Left forelimb (tissue), 1 donor: ENCODE measurements around the gene NUDT4.
A peak's percentile ranks its signal among the peaks of the same experiment; 100 is the strongest.
"Not testable (repeated sequence)": the region's sequence is repeated elsewhere in the genome, so short reads cannot be mapped to it uniquely, and the experiment has no call there.

Source experiments
- DNase-seq: peaks from one replicate; pipeline ENCODE4 v3.0.0-alpha.2; 2018; ENCODE audit warnings: low spot score

Gene NUDT4

DNA sequence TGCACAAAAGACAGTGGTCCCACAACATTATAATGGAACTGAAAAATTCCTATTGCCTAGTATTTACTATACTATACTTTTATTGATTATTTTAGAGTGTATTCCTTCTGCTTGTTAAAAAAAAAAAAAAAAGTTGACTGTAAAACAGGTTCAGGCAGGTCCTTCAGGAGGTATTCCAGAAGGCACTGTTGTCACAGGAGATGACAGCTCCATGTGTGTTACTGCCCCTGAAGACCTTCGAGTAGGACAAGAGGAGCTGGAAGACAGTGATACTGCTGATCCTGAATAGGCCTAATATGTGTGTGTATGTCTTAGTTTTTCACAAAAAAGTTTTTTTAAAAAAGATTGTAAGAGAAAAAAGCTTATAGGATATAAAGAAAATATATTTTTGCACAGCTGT, 51.7 kb downstream of the NUDT4 start:
- DNase-seq: no peak

- no peak for DNase-seq
Observed at GRCh38 chr12:93429852-93430251, 52.1 kb downstream of the NUDT4 start.

DNA sequence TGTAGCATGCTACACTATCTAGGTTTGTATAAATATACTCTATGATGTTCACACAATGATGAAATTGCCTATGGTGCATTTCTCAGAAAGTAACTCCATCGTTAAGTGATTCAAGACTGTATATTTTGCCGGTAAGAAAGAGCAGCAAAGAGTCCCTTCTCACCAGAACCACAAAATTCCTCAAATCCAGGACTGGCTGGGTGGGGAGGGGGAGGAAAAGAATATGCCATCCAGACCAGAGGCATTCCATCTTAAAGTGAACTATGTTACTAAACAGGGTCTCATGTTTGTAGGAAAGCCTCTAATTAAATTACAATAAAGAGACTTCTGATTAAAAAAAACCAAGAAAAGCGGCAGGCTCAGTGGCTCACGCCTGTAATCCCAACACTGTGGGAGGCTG, 52.6 kb downstream of the NUDT4 start:
- DNase-seq: no peak

DNA sequence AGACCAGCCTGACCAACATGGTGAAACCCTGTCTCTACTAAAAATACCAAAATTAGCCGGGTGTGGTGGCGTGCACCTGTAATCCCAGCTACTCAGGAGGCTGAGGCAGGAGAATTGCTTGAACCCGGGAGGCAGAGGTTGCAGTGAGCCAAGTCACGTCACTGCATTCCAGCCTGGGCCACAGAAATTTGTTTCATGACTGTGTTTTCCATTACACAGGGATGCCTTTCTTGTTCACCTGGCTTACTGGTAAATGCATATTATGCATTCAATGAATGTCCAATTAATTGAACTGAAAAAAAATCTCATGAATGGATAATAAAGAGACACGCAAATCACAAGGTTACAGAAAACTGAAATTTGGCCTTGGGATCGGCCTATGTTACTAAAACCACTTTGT, 54.3 kb downstream of the NUDT4 start:
- DNase-seq: not testable (repeated sequence)

DNA sequence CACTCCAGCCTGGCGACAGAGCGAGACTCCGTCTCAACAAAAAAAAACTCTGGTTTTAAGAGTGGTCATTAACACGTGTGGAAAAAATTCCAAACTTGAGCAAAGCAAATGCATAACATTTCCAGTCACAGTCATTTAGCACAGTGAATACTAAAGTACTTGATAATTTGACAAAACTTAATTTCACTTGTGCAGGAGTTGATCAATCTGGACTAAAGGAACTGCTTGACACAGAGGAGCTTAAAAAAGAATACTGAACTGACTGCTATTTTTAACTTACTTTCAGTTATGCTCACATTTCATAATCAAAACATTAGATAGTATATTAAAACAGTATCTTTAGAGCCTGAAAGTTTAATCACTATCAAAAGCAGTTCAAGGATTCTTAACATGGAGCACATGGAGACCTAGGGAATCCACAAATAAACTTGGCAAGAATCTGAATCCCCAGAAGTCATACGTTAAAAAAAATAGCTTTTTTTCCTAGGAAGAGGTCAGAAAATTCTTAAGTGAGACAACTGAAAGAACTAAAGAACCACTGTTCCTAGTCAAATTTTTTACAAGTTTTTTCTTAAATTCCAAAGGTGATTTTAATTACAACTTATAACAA, 56.6 kb downstream of the NUDT4 start:
- no peak for DNase-seq

- no peak for DNase-seq
Observed at GRCh38 chr12:93438266-93439050, 60.7 kb downstream of the NUDT4 start.

DNA sequence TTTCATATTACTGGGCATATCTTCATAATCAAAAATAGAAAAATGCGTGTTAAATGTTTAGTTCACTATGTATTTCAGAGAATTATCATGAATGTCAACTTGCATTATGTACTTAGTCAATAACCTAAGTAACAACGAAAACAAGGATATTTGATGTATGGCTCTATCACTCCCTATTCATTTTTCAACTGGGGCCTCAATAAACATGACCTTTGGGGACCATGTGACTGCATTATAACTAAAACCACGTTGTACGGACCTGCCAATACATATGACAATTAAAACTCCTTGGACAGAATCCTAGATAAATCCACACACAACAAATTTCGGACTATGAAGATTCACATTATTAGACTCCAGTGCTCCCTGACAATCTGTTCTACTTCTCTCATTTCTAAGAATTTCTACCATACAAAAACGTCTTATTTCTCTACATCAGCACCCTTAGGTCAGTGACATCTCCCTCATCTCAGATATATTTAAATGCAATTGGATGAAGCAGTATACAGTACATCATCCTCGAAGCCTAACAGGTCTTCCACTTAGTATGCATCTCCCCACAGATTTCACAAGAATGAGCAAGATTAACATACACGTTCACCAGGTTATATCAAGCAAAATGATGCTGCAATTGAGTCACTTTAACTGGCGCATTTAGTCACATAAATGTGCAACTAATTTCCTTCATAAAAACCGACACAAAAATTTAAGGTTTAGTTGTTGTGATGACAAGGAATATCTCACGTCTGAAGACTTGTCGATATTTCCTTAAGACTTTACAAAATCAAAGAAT, 62.5 kb downstream of the NUDT4 start:
- no peak for DNase-seq

DNA sequence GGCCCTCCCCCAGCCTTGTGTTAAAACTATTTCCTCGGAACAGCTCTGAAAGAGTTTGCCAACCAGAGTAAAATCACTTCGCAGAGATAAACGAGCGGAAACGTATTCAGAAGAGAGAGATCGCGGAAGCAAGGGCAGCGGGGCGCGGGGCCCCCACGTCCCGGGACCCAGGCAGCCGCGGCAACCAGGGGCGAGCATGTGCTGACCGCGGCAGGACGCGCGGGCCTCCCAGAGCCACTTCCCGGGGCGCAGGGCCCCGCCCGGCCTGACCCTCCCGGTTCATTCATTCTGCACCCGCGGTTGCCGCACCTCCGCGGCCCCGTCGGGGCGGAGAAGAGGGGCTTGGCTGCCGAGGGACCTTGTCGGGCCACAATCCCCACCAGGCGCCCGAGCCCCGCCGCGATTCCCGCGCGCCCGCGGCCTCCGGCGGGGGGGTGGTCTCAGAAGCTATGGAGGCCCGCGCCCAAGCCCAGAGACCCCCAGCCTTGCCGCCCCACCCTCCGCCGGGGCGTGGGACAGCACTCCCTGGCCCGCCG, 63.4 kb downstream of the NUDT4 start:
- DNase-seq: no peak

DNA sequence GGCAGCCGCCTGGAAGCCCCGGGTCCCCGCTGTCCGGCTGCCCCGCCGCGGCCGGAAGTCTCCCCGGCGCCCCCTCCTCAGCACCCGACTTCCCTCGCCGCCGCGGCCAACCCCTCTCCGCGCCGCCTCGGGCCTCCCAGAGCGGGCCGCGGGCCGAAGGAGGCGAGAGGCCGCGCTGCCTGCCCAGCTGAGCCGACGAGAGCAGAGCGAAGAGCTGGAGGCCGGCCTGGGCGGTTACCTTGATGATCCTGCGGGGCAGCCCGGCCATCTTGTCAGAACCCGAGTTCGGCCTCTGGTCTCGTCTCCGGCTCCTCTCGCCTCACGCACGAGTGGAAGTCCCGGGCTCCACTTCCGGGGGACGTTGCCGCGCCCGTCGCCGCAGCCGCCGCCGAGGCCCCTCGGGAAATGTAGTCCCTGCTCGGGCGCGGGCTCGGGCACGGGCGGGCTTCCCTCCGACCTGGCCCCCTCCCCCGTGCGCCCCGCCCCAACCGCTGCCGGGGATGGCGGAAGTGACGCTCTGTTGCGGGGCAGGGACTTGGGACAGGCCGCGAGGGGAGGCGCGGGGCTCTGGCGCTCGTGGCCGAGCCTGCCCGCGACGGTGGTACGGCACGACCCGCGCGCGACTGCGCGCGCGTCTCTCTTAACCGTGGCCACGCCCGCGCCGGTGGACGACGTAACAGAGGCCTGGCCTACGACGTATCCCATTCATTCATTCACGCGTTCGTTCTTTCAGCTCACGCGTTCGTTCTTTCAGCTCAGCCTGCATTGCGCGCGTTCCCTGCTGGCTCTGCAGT, 64.1 kb downstream of the NUDT4 start, which contains the start of gene UBE2N:
UBE2N (minus strand) TSS at position 331 of the 794 bp plus-strand sequence; CDS start at position 268, 63 bp downstream.
- peak; percentile 98 for DNase-seq

- DNase-seq: no peak
Observed at GRCh38 chr12:93442411-93443340, 65.0 kb downstream of the NUDT4 start.

DNA sequence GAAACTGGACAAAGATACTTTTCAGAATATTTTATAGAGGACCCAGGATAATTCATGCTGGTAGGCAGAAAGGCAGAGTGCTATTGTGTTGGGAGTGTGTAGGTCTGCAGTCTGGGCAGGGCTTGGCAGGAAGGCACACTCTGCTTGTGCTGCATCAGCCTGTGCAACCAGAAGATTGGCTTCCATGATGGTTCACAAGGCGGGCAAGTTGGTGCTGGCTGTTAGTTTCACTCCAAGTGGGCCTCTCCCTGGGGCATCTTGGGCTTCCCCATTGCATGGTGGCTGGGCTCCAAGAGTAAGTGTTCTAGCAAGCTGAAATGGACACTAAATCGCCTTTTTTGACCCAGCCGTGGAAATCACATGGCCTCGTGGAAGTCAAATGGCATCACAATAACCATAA, 65.9 kb downstream of the NUDT4 start:
- no peak for DNase-seq

DNA sequence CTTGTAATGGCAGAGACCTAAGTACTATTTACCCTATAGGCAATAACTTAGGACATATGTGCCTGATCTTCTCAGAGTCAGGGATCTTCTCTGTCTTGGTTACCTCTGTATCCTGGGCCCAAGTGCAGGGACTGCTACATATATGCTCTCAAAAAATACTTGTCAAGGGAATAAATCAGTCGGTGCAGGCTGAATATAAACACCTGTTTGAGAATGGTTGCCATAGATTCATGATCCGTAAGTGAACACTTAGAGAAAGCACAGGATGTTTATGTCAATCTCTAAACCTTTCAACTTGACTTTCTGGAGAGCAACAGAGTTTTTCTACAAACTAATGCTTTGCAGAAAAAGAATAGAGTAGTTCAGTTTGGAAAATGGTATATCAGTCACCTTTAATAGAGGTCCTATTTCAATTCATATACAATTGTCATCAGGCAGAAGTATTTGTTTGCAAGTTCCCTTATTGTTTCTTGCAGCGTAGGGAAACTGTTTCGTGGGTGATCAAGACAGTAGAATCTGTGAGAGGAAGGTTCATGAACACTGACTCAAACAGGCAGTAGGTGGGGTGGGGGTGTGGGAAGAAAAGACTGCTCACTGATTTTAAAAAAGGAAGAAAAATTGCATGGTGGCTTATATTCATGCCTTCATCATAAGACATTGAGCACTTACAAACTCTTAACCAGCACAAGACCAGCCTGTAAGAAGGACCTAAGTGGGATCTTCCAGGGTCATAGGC, 70.0 kb downstream of the NUDT4 start:
- DNase-seq: no peak

DNA sequence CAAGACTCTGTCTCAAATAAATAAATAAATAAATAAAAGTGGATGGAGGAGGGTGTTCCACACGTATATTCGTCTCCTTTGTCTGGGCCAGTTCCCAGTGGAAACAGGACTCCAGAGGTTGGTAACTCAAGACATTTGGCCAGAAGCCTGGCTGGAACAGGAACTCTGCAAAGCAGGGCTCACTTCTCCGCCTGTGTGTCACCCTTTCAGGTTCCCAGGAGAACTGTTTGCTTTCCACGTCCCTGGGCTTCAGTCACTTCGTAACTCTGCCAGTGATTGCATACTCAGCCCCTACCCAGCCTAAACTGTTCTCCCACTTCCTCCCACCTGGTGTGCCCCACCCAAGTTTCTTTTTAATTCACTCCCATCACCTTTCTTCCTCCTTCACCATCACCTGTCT, 71.1 kb downstream of the NUDT4 start:
- DNase-seq: no peak

DNA sequence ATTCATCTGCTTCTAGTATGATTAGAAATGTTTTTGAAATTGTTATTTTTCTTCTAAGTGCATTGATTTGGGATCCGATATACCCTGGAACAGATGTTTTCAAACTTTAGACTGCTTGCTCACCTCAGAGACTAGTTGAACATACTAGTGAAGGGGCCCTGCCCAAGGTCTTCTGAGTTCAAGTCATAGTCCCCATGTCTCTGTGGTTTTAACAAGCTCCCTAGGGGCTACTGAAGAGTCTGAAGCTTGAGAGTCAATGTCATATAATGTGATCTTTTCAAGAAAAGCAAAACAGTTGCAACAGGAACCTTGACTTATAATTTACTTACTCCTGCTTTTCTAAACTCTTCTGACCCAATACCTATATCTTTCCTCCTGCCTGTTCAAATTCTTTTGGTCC, 71.6 kb downstream of the NUDT4 start:
- no peak for DNase-seq

DNA sequence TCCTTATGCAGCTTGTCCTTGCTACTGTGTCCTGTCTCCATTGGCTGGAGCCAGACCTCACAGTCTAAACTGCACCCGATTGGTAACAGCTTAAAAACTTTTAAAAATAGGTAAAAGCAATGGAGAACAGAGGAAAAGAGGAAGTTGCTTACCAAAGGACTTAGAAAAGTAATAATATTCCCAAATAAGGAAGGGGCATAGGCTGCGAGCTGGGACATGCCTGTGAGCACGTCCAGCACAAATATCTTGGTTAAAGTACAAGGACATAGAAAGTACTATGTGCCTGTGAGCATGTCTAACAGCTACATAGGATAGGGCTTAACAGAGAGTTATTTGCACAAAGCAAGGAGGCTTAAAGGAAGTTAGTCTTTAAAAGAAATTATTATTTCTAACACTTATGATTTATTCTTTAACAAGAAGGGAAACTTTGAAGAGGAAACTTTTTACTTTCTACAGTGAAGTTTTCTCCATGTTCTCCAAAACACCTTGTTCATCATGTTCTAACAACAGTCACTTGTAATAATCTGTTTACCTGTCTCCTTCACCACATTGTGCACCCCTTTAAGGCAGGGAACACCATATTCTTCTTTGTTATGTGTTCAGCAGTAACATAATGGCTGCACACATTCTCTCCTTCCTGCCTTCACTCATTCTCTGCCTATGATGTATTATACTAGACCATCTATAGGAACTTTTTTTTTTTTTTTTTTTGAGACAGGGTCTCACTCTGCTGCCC, 73.9 kb downstream of the NUDT4 start:
- DNase-seq: no peak

GRCh38 chr12:93453633-93454032, 75.9 kb downstream of the NUDT4 start:
- DNase-seq: no peak

- DNase-seq: no peak
Observed at GRCh38 chr12:93456077-93456476, 78.4 kb downstream of the NUDT4 start.
